OCI-LY7 (cell line): ENCODE measurements around the gene CSRNP3. TPM values are rescaled to one million over a fixed set of nuclear protein-coding genes. Genes with fewer than 3 reads are reported as not detected.

Experiments used
- BruUV-seq: library from RNA; stranded (reverse); fragments of 400-500 nt; replicated peaks from 2 replicates; lab custom pipeline; 2021; lab: Mats Ljungman, UMichigan
- CTCF ChIA-PET: fragments of 300-600 bp; sonication (Branson Sonifier 250); formaldehyde crosslinking; loops from one replicate; lab custom pipeline; 2022; ENCODE audit warnings: antibody characterized with exemption; ENCODE audit not compliant: unreplicated experiment; lab: Charles Lee
- POLR2A ChIA-PET: fragments of 300-600 bp; sonication (Branson Sonifier 250); formaldehyde crosslinking; loops from one replicate; lab custom pipeline; 2022; ENCODE audit warnings: antibody characterized with exemption; lab: Charles Lee
- DNase-seq: peaks from one replicate; pipeline ENCODE4 v3.0.0-alpha.2; 2015; ENCODE audit warnings: low spot score
- H2AFZ ChIP-seq: fragments of 200-600 bp; sonication (generic), shearing (Covaris generic); 2 replicates; pipeline ENCODE4 v1.6.1; 2014; ENCODE audit warnings: mild to moderate bottlenecking, antibody characterized with exemption, low read length, moderate library complexity
- H3K27ac ChIP-seq: fragments of 200-600 bp; sonication (generic); 2 replicates; pipeline ENCODE4 v1.5.1; 2014; ENCODE audit warnings: mixed run types, low read depth, mild to moderate bottlenecking, moderate library complexity, low read length, inconsistent platforms; ENCODE audit not compliant: poor library complexity, severe bottlenecking
- H3K36me3 ChIP-seq: fragments of 200-600 bp; sonication (generic); 2 replicates; pipeline ENCODE4 v1.6.1; 2014; ENCODE audit warnings: mild to moderate bottlenecking, antibody characterized with exemption, low read length, moderate library complexity, mixed read lengths; ENCODE audit not compliant: insufficient read depth
- H3K4me1 ChIP-seq: fragments of 200-600 bp; sonication (generic); 2 replicates; pipeline ENCODE4 v1.5.1; 2014; ENCODE audit warnings: mild to moderate bottlenecking, low read length; ENCODE audit not compliant: insufficient read depth, poor library complexity, severe bottlenecking
- H3K4me2 ChIP-seq: fragments of 200-600 bp; sonication (generic); 2 replicates; pipeline ENCODE4 v1.6.1; 2014; ENCODE audit warnings: mild to moderate bottlenecking, low read length
- H3K4me3 ChIP-seq: fragments of 200-600 bp; sonication (generic); 2 replicates; pipeline ENCODE4 v1.5.1; 2014; ENCODE audit warnings: mild to moderate bottlenecking, low read depth, low read length; ENCODE audit not compliant: poor library complexity, severe bottlenecking
- H3K79me2 ChIP-seq: fragments of 200-600 bp; sonication (generic); 2 replicates; pipeline ENCODE4 v1.6.1; 2016; ENCODE audit warnings: low read depth, mild to moderate bottlenecking, low read length, moderate library complexity, mixed read lengths; ENCODE audit not compliant: insufficient read depth
- H3K9me2 ChIP-seq: fragments of 200-600 bp; sonication (generic); 2 replicates; pipeline ENCODE4 v1.6.1; 2016; ENCODE audit warnings: mild to moderate bottlenecking, low read length, mixed read lengths; ENCODE audit not compliant: insufficient read depth
- H3K9me3 ChIP-seq: fragments of 200-600 bp; sonication (generic); 2 replicates; pipeline ENCODE4 v1.6.1; 2014; ENCODE audit warnings: mild to moderate bottlenecking, mixed run types, low read length, mixed read lengths
- H4K20me1 ChIP-seq: fragments of 200-600 bp; sonication (generic); 2 replicates; pipeline ENCODE4 v1.6.1; 2014; ENCODE audit warnings: mild to moderate bottlenecking, antibody characterized with exemption, low read length, moderate library complexity, mixed read lengths; ENCODE audit not compliant: insufficient read depth
- CTCF ChIP-seq: fragments of 200-600 bp; sonication (generic); conservative IDR thresholded peaks from 2 replicates; pipeline ENCODE4 v1.5.1; 2014; ENCODE audit warnings: mild to moderate bottlenecking, antibody characterized with exemption, low read length, moderate library complexity, mixed read lengths
- EZH2phosphoT487 ChIP-seq: fragments of 200-600 bp; sonication (generic); IDR thresholded peaks from 2 replicates; pipeline ENCODE4 v1.6.1; 2018; ENCODE audit warnings: low read depth, borderline replicate concordance, mild to moderate bottlenecking, mixed run types, antibody characterized with exemption, low read length, moderate library complexity, mixed read lengths
- intact Hi-C: fragments of 100-400 bp; cut with micrococcal nuclease; formaldehyde crosslinking; loops from one replicate; pipeline ENCODE4 v1.10.0; 2022; ENCODE audit not compliant: unreplicated experiment
- total RNA-seq, 2 experiments: library from RNA; depleted of rRNA in 1 of 2; stranded (reverse); fragments of >200 nt in 1 of 2; shearing (Covaris generic) in 1 of 2; gene quantifications; 2 replicates each; pipeline ENCODE4 v1.2.3, GENCODE V29; 2014 to 2022

The CSRNP3 gene
- total RNA-seq, 2 experiments from 2014 or later = 0.44 to 1.4 TPM

GRCh38 chr2:165691615-165692014 is 222.1 kb downstream of the CSRNP3 start:
- POLR2A ChIA-PET = interaction anchor here (0.6 to 1.7 kb wide), 6 partner anchors 8 to 204 kb away, joined by 3 to 4 read pairs (median 3); no protein-coding TSS in a partner anchor
- intact Hi-C loops = no loop called here
- CTCF ChIA-PET = no interaction called here

DNA sequence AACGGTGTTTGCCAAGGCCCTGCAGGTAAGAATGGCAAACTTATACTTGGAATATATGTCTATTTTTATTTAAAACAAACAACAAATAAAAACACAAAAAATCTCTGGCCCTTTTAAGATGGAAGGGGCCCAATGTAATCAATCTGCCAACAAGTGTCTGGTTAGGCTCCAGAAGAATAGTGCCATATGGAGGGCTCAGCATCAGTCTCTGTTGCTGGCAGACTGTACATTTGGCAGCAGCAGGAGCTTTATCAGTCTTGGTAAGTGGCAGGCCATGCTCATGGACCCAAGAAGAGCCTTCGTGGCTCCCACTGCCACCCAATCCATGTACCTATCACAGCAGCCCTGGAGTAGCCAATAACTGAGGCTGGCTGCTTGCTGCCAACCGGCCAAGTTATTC is 223.4 kb downstream of the CSRNP3 start:
- intact Hi-C loops = no loop called here
- CTCF ChIA-PET = no interaction called here

More at GRCh38 chr2:165691615-165692014, 222.1 kb downstream of the CSRNP3 start:
- Histone ChIP-seq H3K27ac (no peak overlapping the region), H3K79me2 (no peaks in the 10 kb centered on the region), H3K4me1 (no peaks in the 10 kb centered on the region), H3K9me3 (no peaks in the 10 kb centered on the region), H3K9me2 (no peaks in the 10 kb centered on the region), H3K36me3 (no peaks in the 10 kb centered on the region), H2AFZ (no peak overlapping the region), H3K4me3 (no peak overlapping the region), H3K4me2 (no peak overlapping the region), H4K20me1 (no peaks in the 10 kb centered on the region)
- TF ChIP-seq EZH2phosphoT487 = no peak
- DNase-seq = no peak
- no TSS peak for BruUV-seq

GRCh38 chr2:165693838-165694237 is 224.3 kb downstream of the CSRNP3 start:
- DNase-seq = no peak
- Histone ChIP-seq H3K4me2 (no peak overlapping the region), H2AFZ (no peak overlapping the region), H3K27ac (no peak overlapping the region), H4K20me1 (no peaks in the 10 kb centered on the region), H3K4me1 (peaks cover 4% of the 10 kb centered on the region), H3K36me3 (no peaks in the 10 kb centered on the region), H3K9me2 (no peaks in the 10 kb centered on the region), H3K79me2 (no peaks in the 10 kb centered on the region), H3K4me3 (no peak overlapping the region), H3K9me3 (no peaks in the 10 kb centered on the region)
- TF ChIP-seq CTCF (no peak), EZH2phosphoT487 (no peak)
- intact Hi-C loops = no loop called here
- ChIA-PET POLR2A (interaction anchor here (1.1 kb wide), 1 partner anchor 60 kb away, joined by 3 read pairs; no protein-coding TSS in a partner anchor), CTCF (no interaction called here)
- BruUV-seq = no TSS peak

More for the DNA sequence above, 223.4 kb downstream of the CSRNP3 start:
- H3K4me2 ChIP-seq = no peak overlapping the region
- H3K4me1 ChIP-seq = no peaks in the 10 kb centered on the region
- no peak overlapping the region for H3K4me3 ChIP-seq
- TF ChIP-seq EZH2phosphoT487 (no peak), CTCF (no peak)
- no peaks in the 10 kb centered on the region for H3K79me2 ChIP-seq
- no peaks in the 10 kb centered on the region for H3K9me3 ChIP-seq
- H2AFZ ChIP-seq = no peak overlapping the region
- POLR2A ChIA-PET = interaction anchor here (0.5 kb wide), 1 partner anchor 134 kb away, joined by 5 read pairs; no protein-coding TSS in a partner anchor
- H3K27ac ChIP-seq = no peak overlapping the region
- BruUV-seq = no TSS peak
- H3K9me2 ChIP-seq = no peaks in the 10 kb centered on the region
- H3K36me3 ChIP-seq = no peaks in the 10 kb centered on the region
- no peaks in the 10 kb centered on the region for H4K20me1 ChIP-seq
- DNase-seq = no peak
